ENCODE results near the gene STOX2. TPM values are rescaled to one million over a fixed set of nuclear protein-coding genes. Genes with fewer than 3 reads are reported as not detected.

STOX2 gene
- total and polyA plus RNA-seq, 8 donors = 0.29 to 55.8 (median 3.9) TPM

DNA sequence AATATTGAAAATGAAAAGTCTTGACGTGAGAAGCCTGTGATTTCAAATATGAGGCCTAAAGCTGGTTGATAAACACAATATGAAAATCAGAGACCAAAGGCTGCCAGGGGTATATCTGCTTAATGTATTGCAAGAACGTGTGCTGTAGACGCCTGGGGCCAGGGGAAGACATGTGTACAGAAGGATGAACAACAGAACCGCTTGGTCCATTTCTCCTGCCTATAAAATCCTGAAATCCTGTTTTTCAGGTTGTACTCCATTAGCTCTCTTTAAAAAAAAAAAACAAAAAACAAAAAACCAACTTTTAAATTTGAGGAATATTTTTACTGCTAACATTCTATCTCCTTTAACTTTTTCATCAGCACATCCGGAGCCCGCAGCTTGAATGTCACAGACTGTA, 109.2 kb downstream of the STOX2 start:
- intact Hi-C loops (cut with DNase I; ENCODE audit: low total_unique reads) = no loop called here
- Histone ChIP-seq H3K9me3 (no peaks in the 10 kb centered on the region), H3K4me3 (no peak overlapping the region), H3K36me3 (peaks cover 0 to 18% (median 17%) of the 10 kb centered on the region in 4 donors), H3K27me3 (no peaks in the 10 kb centered on the region), H3K4me1 (peaks cover 0 to 8% (median 2%) of the 10 kb centered on the region in 4 donors), H3K27ac (no peak overlapping the region)
- TF ChIP-seq POLR2A (IDR thresholded peaks at IDR 0.05) (no peak), POLR2AphosphoS5 (IDR thresholded peaks at IDR 0.05) (no peak), EP300 (IDR thresholded peaks at IDR 0.05) (no peak)
- TF ChIP-seq, protein P1, sequence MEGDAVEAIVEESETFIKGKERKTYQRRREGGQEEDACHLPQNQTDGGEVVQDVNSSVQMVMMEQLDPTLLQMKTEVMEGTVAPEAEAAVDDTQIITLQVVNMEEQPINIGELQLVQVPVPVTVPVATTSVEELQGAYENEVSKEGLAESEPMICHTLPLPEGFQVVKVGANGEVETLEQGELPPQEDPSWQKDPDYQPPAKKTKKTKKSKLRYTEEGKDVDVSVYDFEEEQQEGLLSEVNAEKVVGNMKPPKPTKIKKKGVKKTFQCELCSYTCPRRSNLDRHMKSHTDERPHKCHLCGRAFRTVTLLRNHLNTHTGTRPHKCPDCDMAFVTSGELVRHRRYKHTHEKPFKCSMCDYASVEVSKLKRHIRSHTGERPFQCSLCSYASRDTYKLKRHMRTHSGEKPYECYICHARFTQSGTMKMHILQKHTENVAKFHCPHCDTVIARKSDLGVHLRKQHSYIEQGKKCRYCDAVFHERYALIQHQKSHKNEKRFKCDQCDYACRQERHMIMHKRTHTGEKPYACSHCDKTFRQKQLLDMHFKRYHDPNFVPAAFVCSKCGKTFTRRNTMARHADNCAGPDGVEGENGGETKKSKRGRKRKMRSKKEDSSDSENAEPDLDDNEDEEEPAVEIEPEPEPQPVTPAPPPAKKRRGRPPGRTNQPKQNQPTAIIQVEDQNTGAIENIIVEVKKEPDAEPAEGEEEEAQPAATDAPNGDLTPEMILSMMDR (IDR thresholded peaks at IDR 0.05) = no peak
- 76 to 93% (median 86%) methylated on average over 6 of the region's 6 CpGs for WGBS, 5 donors
- DNase-seq = no peak

DNA sequence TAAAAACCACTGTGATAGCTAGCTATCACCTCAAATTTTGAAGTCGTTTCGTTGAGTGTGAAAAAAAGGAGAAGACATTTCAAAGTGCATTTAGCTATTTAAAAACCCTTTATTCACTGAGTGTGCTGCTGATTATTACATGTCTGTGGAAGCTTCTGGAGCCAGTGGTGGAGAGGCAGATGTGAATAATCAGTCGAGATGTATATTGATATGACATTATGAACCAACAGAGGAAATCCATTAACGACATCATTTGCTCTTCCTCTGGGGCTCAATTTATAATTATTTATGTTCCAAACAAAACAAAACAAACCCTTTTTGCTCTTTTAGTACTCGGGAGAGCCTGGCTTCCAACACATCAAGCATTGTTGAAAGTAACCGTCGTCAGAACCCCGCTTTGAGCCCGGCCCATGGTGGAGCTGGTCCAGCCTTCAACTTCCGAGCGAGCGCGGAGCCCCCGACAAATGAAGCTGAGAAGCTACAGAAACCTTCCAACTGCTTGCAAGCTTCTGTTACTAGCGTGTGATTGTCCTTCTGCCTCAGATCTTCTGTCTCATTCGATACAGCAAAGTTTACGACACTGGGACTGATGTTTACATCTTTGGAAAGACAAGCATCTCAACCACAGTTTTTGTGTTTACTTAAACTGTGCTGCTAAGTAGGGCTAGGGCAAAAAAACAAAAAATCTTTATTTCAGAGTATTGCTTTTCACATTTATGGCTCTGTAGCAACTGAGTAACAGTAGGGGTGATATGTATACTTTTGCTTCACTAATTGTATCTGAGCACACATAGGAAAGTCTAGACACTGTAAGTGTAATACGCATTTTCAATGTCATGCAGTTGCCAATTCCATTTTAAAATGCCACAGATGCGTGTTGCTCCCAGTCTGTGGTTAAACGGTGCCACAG, 111.9 kb downstream of the STOX2 start:
- peak in 1 of 2 donors; percentile 86 for DNase-seq
- no peaks in the 10 kb centered on the region for H3K9me3 ChIP-seq
- H3K4me1 ChIP-seq = peaks cover 0 to 13% (median under 1%) of the 10 kb centered on the region in 4 donors
- intact Hi-C loops (cut with DNase I; ENCODE audit: low total_unique reads) = no loop called here
- H3K27me3 ChIP-seq = no peaks in the 10 kb centered on the region
- 70 to 82% (median 79%) methylated on average over 20 of the region's 20 CpGs for WGBS, 5 donors
- no peaks in the 10 kb centered on the region for H3K36me3 ChIP-seq
- TF ChIP-seq EP300 (IDR thresholded peaks at IDR 0.05) (no peak), POLR2AphosphoS5 (IDR thresholded peaks at IDR 0.05) (peak in 2 of 3 donors; percentile 12 to 29)
- H3K27ac ChIP-seq = peak overlapping the region in 4 of 5 donors; percentile 44 to 72 (median 56)
- peak overlapping the region in 2 of 4 donors; percentile 13 to 17 for H3K4me3 ChIP-seq

DNA sequence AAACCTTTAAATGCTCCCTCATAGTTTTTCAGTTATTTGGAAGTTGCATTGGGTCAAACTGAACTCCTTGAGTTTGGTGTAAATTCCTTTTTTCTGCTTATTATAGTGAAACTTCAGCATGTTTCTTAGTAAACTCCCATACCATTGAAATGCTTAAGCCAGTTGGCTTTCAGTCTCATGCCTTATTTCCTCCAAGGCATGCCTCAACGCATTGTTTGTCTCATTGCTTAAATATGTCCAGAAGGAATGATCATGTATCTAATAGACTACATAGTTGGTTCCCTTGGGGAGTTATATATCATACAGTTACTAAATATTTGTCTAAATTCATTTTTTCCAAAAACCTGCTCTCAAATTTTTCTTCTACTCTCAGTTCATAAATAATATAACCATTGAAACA, 114.0 kb downstream of the STOX2 start:
- 67 to 91% (median 84%) methylated on average over 1 of the region's 1 CpG for WGBS, 5 donors
- intact Hi-C loops (cut with DNase I; ENCODE audit: low total_unique reads) = no loop called here

DNA sequence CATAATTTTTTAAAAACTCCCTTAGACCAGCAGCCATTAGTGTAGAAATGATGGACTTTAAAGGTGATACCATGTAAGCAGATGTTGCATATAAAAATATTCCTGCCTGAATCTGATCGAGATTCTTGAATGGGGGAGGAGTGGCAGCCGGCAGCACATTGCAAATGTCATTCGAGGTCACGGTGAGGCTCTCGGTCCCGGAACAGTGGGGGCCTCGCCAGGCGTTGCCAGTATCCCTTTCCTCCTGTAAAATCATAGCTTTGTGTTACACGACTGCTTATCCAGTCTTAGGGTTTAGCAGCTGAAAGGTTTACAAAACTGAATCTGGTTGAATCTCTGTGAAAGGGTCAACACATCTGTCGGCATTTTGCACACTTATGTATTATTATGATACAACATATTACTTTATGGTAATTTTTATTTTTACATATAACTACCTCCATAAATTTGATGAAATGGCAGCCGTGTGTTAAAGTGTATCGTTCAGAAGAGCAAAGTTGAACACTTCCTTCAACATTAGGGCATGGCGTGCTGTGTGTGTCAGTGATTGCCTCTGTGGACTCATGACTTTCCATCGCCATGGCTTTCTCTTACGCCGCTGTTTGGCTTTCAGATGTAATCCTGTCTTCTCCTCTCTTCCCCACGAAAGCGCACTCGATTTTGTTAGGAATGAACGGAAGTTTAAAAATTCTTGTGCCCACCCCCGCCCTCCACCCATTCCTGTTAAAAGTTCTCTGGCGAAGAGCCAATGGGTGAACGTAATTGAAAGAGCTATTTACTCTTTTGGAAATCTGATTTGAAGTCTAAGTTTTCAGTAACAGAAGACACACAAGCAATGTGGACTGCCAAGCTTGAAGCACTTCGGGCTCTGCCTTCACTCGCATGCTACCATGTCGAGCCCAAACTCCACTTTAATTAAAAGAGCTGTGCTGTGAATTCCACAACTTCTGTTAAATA, 114.8 kb downstream of the STOX2 start:
- intact Hi-C loops (cut with DNase I; ENCODE audit: low total_unique reads) = no loop called here
- Histone ChIP-seq H3K4me3 (no peak overlapping the region), H3K27ac (peak overlapping the region in 2 of 5 donors; percentile 4 to 13), H3K4me1 (peaks cover 0 to 8% (median 0%) of the 10 kb centered on the region in 4 donors), H3K9me3 (no peaks in the 10 kb centered on the region), H3K27me3 (no peaks in the 10 kb centered on the region), H3K36me3 (no peaks in the 10 kb centered on the region)
- TF ChIP-seq POLR2AphosphoS5 (IDR thresholded peaks at IDR 0.05) (no peak), EP300 (IDR thresholded peaks at IDR 0.05) (no peak), POLR2A (IDR thresholded peaks at IDR 0.05) (no peak)
- TF ChIP-seq, protein P1 (IDR thresholded peaks at IDR 0.05) = no peak
- no peak for DNase-seq
- WGBS, 5 donors = 75 to 79% (median 77%) methylated on average over 26 of the region's 26 CpGs

More for the DNA sequence above, 114.0 kb downstream of the STOX2 start:
- H3K4me1 ChIP-seq = peaks cover 0 to 8% (median 0%) of the 10 kb centered on the region in 4 donors
- DNase-seq = peak in 1 of 2 donors; percentile 49
- H3K36me3 ChIP-seq = no peaks in the 10 kb centered on the region
- no peak overlapping the region for H3K4me3 ChIP-seq
- no peaks in the 10 kb centered on the region for H3K27me3 ChIP-seq
- no peaks in the 10 kb centered on the region for H3K9me3 ChIP-seq
- no peak overlapping the region for H3K27ac ChIP-seq
- TF ChIP-seq, protein P1 (IDR thresholded peaks at IDR 0.05) = no peak
- TF ChIP-seq POLR2AphosphoS5 (IDR thresholded peaks at IDR 0.05) = no peak
- TF ChIP-seq EP300 (IDR thresholded peaks at IDR 0.05) = no peak
- TF ChIP-seq POLR2A (IDR thresholded peaks at IDR 0.05) = no peak
